ENCODE data around the gene PDLIM7. TPM values are rescaled to one million over a fixed set of nuclear protein-coding genes. Genes with fewer than 3 reads are reported as not detected.

Gene PDLIM7
- total RNA-seq, 1 donor: 91.4 TPM

DNA sequence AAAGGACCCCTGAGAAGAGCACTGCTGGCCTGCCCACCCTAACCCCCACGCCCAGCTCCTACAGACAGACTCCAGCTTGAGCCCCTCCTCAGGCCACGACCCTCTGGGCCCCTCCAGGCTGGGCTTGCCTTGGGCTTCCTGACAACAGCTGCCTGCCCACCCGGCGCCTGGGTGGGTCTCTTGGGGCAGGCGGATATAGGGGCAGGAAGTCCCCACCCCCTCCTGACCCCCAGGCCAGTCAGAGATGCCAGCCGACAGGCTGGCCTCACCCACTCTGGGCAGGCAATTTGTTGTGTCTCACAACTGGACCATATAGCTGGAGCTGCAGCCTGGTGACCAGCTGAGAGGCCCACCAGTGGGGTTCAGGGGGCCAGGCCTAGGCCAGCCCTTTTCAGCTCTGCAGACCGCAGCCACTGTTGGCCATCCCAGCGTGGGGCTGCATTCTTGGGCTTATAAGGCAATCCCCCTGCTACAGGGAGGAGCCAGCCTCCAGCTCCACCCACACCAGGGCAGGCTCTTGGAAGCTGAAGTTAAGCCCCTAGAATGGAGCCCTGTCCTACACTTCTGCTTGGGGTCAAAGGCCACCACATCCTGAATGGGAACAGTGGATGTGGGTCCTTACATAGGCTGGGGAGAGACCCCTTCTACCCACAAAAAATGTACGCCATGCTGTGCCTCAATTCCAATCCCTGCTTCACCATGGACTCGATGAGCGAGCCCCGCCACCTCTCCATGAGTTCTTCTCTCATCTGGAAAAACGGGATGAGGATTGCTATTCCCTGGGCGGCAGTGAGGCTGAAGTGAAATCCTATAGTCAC is 2.0 kb downstream of the PDLIM7 start:
- TF ChIP-seq, protein P1, sequence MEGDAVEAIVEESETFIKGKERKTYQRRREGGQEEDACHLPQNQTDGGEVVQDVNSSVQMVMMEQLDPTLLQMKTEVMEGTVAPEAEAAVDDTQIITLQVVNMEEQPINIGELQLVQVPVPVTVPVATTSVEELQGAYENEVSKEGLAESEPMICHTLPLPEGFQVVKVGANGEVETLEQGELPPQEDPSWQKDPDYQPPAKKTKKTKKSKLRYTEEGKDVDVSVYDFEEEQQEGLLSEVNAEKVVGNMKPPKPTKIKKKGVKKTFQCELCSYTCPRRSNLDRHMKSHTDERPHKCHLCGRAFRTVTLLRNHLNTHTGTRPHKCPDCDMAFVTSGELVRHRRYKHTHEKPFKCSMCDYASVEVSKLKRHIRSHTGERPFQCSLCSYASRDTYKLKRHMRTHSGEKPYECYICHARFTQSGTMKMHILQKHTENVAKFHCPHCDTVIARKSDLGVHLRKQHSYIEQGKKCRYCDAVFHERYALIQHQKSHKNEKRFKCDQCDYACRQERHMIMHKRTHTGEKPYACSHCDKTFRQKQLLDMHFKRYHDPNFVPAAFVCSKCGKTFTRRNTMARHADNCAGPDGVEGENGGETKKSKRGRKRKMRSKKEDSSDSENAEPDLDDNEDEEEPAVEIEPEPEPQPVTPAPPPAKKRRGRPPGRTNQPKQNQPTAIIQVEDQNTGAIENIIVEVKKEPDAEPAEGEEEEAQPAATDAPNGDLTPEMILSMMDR (IDR thresholded peaks at IDR 0.05; ENCODE audit: insufficient read depth, low read length): no peak
- peak; percentile 90 for DNase-seq (ENCODE audit: low read depth)
- H3K4me3 ChIP-seq (ENCODE audit: low read depth, low read length): peak overlapping the region; percentile 85

DNA sequence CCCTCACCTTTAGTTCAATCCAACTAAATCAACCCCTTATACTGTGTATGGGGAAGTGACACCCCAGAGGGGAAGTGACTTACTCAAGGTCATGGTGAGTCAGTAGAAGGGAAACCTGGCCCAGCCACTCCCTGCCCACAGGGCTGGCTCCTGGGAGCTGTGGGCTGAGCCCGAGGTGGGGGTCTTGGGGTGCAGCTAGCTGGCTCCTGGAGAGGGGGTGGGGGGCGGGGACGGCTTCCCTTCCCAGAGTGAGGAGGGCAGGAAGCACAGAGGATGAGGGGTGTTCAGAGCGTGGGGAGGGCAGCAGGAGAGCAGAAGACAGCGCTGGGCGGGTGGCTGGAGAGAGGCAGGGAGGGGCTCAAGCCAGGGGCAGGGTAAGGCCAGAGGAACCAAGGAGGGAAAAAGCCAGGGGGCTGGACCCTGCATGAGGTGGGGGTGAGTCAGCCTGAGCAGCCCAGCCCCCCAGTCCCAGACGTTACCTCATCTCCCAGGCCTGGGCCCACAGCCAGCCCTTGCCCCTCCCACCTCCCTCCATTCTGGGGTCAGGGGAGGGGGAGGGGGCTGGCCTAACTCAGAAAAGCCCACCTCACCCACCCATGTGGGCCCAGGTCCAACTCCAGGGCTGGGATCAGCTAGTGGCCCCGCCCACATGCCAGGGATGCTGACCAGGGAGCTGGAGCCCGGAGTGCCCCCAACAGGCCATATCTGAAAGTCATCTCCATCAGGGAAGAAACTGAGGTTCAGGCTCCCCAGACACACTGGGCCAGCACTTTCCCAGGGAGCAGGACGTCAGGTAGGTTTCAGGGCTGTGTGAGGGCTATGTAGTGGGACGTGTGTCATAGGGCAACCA is 2.8 kb downstream of the PDLIM7 start:
- H3K4me3 ChIP-seq (ENCODE audit: low read depth, low read length): peak overlapping the region; percentile 85
- TF ChIP-seq, protein P1 (IDR thresholded peaks at IDR 0.05; ENCODE audit: insufficient read depth, low read length): peak; percentile 56
- peak; percentile 92 for DNase-seq (ENCODE audit: low read depth)

DNA sequence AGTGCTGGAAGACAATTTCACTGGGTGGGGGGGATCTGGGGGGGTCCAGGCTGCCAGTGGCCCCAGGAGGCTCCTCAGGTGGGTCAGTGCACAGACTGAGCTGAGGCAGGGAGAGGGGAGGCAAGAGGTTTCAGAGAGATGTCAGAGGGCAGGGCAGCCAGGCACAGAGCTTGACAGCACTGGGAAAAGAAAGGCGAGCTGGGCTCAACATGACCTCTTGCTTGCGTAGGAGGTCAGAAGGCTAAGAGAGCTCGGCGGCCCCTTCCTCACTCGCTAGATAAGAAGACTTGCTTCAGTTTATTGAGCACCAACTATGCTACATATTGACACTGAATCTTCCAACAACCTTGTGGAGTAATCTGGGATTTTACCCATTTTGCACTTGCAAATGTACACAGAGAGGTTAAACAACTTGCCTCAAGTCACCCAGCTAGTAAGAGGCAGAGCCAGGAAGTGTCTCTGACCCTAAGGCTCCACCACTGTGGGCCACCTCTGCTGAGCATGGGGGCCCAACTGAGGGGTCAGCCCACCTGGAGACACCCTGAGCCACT is 3.5 kb downstream of the PDLIM7 start:
- TF ChIP-seq, protein P1 (IDR thresholded peaks at IDR 0.05; ENCODE audit: insufficient read depth, low read length): no peak
- H3K4me3 ChIP-seq (ENCODE audit: low read depth, low read length): peak overlapping the region; percentile 44

DNA sequence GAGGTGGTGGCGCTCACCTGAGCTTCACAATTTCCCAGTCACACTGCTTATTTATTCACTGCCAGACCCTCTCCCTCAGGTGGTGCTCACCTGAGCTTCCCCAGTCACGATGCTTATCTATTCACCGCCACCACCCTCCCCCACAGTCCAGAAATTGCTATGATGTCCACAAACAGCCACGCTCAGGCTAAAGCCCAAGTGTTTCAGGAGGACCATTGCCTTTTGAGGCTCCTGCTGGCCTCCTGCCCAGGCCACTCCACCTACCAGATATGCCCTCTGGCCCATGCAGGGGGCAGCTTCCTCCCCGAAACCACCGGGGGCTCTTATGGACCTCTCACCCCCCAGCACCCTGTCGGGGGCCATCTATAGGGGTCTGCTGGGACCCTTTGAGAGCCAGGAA is 4.6 kb downstream of the PDLIM7 start:
- TF ChIP-seq, protein P1 (IDR thresholded peaks at IDR 0.05; ENCODE audit: insufficient read depth, low read length): no peak
- H3K4me3 ChIP-seq (ENCODE audit: low read depth, low read length): no peak overlapping the region
- no peak for DNase-seq (ENCODE audit: low read depth)

More for the DNA sequence above, 3.5 kb downstream of the PDLIM7 start:
- DNase-seq (ENCODE audit: low read depth): peak; percentile 18

DNA sequence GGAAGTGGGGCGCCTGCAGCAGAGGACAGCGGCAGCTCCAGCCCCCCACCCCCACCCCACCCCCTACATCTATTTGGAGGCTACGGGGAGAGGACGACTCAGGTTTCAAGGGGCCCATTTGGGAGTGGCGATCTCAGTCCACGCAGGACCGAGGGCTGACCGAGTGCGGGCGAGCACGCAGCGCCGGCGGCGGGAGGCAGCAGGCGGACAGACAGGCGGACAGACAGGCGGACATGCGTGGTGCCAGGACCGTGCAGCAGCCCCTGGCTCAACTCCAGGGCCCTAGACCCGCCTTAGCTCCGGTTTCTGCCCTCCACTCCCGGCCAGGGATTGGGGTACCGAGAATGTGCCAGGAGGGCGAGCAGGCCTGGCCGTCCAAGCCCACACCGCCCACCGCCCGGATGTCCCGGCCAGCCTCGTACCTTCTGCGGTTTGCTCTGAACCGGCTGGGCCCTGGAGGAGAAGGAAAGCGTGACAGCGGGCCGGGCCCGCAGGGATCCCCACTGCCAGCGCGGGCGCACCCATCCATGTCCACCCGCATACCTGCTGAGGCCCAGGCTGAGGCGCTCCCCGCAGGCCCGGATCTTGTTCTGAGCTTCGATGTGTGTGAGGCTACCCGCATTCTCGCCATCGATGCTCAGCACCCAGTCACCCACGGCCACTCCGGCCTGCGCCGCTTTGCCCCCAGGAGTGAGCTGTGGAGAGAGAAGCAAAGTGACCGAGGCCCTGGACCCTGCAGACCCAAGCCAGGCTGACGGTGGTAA is 5.2 kb downstream of the PDLIM7 start:
- TF ChIP-seq, protein P1 (IDR thresholded peaks at IDR 0.05; ENCODE audit: insufficient read depth, low read length): no peak
- no peak overlapping the region for H3K4me3 ChIP-seq (ENCODE audit: low read depth, low read length)
- no peak for DNase-seq (ENCODE audit: low read depth)

DNA sequence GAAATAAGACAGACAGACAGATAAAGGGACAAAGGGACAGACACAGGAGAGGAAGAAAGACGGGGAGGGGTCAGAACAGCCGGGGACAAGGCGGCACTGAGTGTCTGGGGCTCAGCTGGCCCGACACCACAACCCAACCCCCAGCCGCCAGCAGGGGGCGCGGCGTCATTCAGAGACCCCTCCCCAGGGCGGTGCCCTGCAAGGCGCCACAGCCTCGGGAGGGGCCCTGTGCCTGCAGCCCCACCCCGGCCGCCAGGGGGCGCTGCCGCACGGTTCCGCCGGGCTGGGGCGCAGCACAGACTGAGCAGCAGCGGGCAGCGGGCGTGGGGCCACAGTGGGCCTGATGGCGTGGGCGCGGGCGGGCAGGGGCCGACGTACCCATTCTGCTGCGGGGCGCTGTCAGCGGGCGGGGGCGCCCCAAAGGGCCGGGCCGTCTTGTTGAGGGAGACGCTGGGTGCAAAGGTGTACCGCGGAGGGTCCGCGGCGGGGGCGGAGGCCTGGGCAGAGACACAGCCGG is 5.9 kb downstream of the PDLIM7 start:
- TF ChIP-seq, protein P1 (IDR thresholded peaks at IDR 0.05; ENCODE audit: insufficient read depth, low read length): peak; percentile 56
- DNase-seq (ENCODE audit: low read depth): peak; percentile 28
- H3K4me3 ChIP-seq (ENCODE audit: low read depth, low read length): no peak overlapping the region
